Neural cell (in vitro differentiated cells): ENCODE data around the gene FXYD4.

Experiments
- CTCF ChIP-seq: fragments of 450-650 bp; IDR thresholded peaks from 2 replicates; pipeline ENCODE4 v1.5.1; 2014; ENCODE audit warnings: antibody characterized with exemption, mild to moderate bottlenecking, moderate library complexity; ENCODE audit not compliant: poor library complexity, severe bottlenecking
- RAD21 ChIP-seq: fragments of 450-650 bp; conservative IDR thresholded peaks from 2 replicates; pipeline ENCODE4 v1.6.1; 2014; ENCODE audit warnings: antibody characterized with exemption, mild to moderate bottlenecking, moderate library complexity

GRCh38 chr10:43324876-43325275, 46.6 kb upstream of the FXYD4 start:
- TF ChIP-seq RAD21 (no peak), CTCF (no peak)
